Measurements from ENCODE around the gene MEIS1. TPM values are rescaled to one million over a fixed set of nuclear protein-coding genes. Genes with fewer than 3 reads are reported as not detected.

The MEIS1 gene
- total RNA-seq, 2 donors from 2014 or later = 10.0 to 38.9 TPM

- no peak for ATAC-seq
Measured at GRCh38 chr2:66539452-66539851, 104.5 kb downstream of the MEIS1 start.

GRCh38 chr2:66541646-66542045, 106.7 kb downstream of the MEIS1 start:
- intact Hi-C loops (cut with DNase I, micrococcal nuclease) = no loop called here
- ATAC-seq = no peak
- DNase-seq = no peak

More at GRCh38 chr2:66539452-66539851, 104.5 kb downstream of the MEIS1 start:
- DNase-seq = no peak
- intact Hi-C loops (cut with DNase I, micrococcal nuclease) = no loop called here

- intact Hi-C loops (cut with DNase I, micrococcal nuclease) = no loop called here
- ATAC-seq = no peak
- DNase-seq = no peak
Measured at GRCh38 chr2:66543257-66543767, 108.4 kb downstream of the MEIS1 start.

GRCh38 chr2:66544258-66544657, 109.3 kb downstream of the MEIS1 start:
- intact Hi-C loops (cut with DNase I, micrococcal nuclease) = no loop called here
- no peak for ATAC-seq
- no peak for DNase-seq

GRCh38 chr2:66545258-66545657, 110.3 kb downstream of the MEIS1 start:
- intact Hi-C loops (cut with DNase I, micrococcal nuclease) = no loop called here
- DNase-seq (no peak), ATAC-seq (no peak)

- intact Hi-C loops (cut with DNase I, micrococcal nuclease) = no loop called here
- DNase-seq (no peak), ATAC-seq (no peak)
Measured at GRCh38 chr2:66547118-66547517, 112.2 kb downstream of the MEIS1 start.

- DNase-seq (no peak), ATAC-seq (no peak)
- intact Hi-C loops (cut with DNase I, micrococcal nuclease) = no loop called here
Measured at GRCh38 chr2:66547887-66548286, 113.0 kb downstream of the MEIS1 start.

- intact Hi-C loops (cut with DNase I, micrococcal nuclease) = no loop called here
- ATAC-seq (no peak), DNase-seq (no peak)
Measured at GRCh38 chr2:66548422-66548821, 113.5 kb downstream of the MEIS1 start.

GRCh38 chr2:66550826-66551225, 115.9 kb downstream of the MEIS1 start:
- DNase-seq = no peak
- intact Hi-C loops (cut with DNase I, micrococcal nuclease) = no loop called here
- no peak for ATAC-seq

GRCh38 chr2:66553370-66553769, 118.4 kb downstream of the MEIS1 start:
- intact Hi-C loops (cut with DNase I, micrococcal nuclease) = no loop called here
- ATAC-seq (no peak), DNase-seq (peak in 1 of 2 donors; percentile 11)

GRCh38 chr2:66555091-66555490, 120.2 kb downstream of the MEIS1 start:
- intact Hi-C loops (cut with DNase I, micrococcal nuclease) = no loop called here
- ATAC-seq (no peak), DNase-seq (no peak)

- DNase-seq = no peak
- intact Hi-C loops (cut with DNase I, micrococcal nuclease) = no loop called here
- no peak for ATAC-seq
Measured at GRCh38 chr2:66555501-66556324, 120.8 kb downstream of the MEIS1 start.

- no peak for DNase-seq
- intact Hi-C loops (cut with DNase I, micrococcal nuclease) = no loop called here
- no peak for ATAC-seq
Measured at GRCh38 chr2:66559672-66560071, 124.7 kb downstream of the MEIS1 start.

GRCh38 chr2:66560683-66561082, 125.8 kb downstream of the MEIS1 start:
- intact Hi-C loops (cut with DNase I, micrococcal nuclease) = no loop called here
- DNase-seq (no peak), ATAC-seq (no peak)

GRCh38 chr2:66561645-66562303, 126.8 kb downstream of the MEIS1 start:
- intact Hi-C loops (cut with DNase I, micrococcal nuclease) = no loop called here
- ATAC-seq = no peak
- DNase-seq = no peak

- intact Hi-C loops (cut with DNase I, micrococcal nuclease) = no loop called here
- no peak for ATAC-seq
- no peak for DNase-seq
Measured at GRCh38 chr2:66562304-66562685, 127.4 kb downstream of the MEIS1 start.

- intact Hi-C loops (cut with DNase I, micrococcal nuclease) = no loop called here
- no peak for DNase-seq
- no peak for ATAC-seq
Measured at GRCh38 chr2:66563473-66563872, 128.5 kb downstream of the MEIS1 start.

- ATAC-seq = no peak
Measured at GRCh38 chr2:66565291-66565690, 130.4 kb downstream of the MEIS1 start.

GRCh38 chr2:66566726-66567399, 131.9 kb downstream of the MEIS1 start:
- no peak for DNase-seq
- ATAC-seq = no peak
- intact Hi-C loops (cut with DNase I, micrococcal nuclease) = no loop called here

More at GRCh38 chr2:66565291-66565690, 130.4 kb downstream of the MEIS1 start:
- no peak for DNase-seq
- intact Hi-C loops (cut with DNase I, micrococcal nuclease) = no loop called here

- DNase-seq = no peak
- ATAC-seq = no peak
- intact Hi-C loops (cut with DNase I, micrococcal nuclease) = no loop called here
Measured at GRCh38 chr2:66567729-66568128, 132.8 kb downstream of the MEIS1 start.
